GM21619 (cell line): ENCODE data around the gene OR56B4.
"Not testable (repeated sequence)": the region's sequence is repeated elsewhere in the genome, so short reads cannot be mapped to it uniquely, and the experiment has no call there.

ENCODE experiments used
- ATAC-seq: cut with Tn5 transposase; IDR thresholded peaks from one replicate; pipeline ENCODE4 v1.9.1; 2021; ENCODE audit not compliant: unreplicated experiment

OR56B4 gene

GRCh38 chr11:6143737-6144136 is 36.3 kb downstream of the OR56B4 start:
- not testable (repeated sequence) for ATAC-seq

- ATAC-seq = no peak
Observed at GRCh38 chr11:6151117-6151516, 43.6 kb downstream of the OR56B4 start.

DNA sequence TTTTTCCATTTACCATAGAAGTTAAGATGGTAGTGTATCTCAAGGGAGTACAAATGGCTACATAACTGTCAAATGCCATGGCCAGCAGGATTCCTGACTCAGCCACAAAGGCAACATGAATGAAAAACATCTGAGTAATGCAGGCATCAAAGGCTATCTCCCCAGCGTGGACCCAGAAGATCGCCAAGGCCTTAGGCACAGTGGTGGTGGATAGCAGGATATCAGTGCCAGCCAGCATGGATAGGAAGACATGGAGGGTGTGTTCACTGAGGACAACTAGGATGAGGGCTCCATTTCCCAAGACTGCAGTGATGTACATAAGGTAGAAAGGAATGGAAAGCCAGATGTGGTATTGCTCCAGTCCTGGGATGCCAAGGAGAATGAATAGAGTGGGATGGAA is 44.6 kb downstream of the OR56B4 start:
- no peak for ATAC-seq

- ATAC-seq = no peak
Observed at GRCh38 chr11:6156628-6157359, 49.3 kb downstream of the OR56B4 start.
